ENCODE data around the gene KCNJ15.

DNA sequence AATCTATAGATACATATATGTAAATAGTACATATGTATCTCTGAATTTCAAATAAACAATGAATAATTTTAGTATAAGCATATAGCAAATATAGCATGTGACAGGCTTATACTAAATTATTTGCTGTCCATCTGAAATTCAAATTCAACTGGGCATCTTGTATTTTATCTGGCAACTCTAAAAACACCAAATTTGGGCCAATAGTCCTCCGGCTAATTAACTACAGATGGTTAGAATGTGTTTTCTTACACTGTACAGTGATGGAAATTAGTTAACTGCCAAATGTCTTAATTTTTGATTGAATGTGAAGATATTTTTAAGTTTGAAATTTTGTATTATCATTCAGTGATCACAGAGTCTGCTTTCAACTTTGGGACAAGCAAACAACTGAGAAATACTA lies 30.7 kb downstream of the KCNJ15 start:
- TF ChIP-seq, protein P1, sequence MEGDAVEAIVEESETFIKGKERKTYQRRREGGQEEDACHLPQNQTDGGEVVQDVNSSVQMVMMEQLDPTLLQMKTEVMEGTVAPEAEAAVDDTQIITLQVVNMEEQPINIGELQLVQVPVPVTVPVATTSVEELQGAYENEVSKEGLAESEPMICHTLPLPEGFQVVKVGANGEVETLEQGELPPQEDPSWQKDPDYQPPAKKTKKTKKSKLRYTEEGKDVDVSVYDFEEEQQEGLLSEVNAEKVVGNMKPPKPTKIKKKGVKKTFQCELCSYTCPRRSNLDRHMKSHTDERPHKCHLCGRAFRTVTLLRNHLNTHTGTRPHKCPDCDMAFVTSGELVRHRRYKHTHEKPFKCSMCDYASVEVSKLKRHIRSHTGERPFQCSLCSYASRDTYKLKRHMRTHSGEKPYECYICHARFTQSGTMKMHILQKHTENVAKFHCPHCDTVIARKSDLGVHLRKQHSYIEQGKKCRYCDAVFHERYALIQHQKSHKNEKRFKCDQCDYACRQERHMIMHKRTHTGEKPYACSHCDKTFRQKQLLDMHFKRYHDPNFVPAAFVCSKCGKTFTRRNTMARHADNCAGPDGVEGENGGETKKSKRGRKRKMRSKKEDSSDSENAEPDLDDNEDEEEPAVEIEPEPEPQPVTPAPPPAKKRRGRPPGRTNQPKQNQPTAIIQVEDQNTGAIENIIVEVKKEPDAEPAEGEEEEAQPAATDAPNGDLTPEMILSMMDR (IDR thresholded peaks at IDR 0.05): no peak
- no peak for TF ChIP-seq POLR2A (IDR thresholded peaks at IDR 0.05)

Data from esophagus squamous epithelium (tissue), 4 donors.